GM12865 (cell line): ENCODE data around the gene RIC3.

ENCODE experiments used
- DNase-seq: peaks from one replicate; pipeline ENCODE4 v3.0.0; 2010; ENCODE audit warnings: low read depth
- H3K4me3 ChIP-seq: 2 replicates; pipeline ENCODE4 v1.5.1; 2011; ENCODE audit warnings: mild to moderate bottlenecking, low read depth, low read length, control low read depth
- TF ChIP-seq, protein P1 (sequence below): IDR thresholded peaks from 2 replicates; pipeline ENCODE4 v1.5.1; 2011; ENCODE audit warnings: low read length, control low read depth, low read depth, inconsistent platforms; ENCODE audit not compliant: insufficient read depth; ENCODE audit errors: missing control alignments

The RIC3 gene

DNA sequence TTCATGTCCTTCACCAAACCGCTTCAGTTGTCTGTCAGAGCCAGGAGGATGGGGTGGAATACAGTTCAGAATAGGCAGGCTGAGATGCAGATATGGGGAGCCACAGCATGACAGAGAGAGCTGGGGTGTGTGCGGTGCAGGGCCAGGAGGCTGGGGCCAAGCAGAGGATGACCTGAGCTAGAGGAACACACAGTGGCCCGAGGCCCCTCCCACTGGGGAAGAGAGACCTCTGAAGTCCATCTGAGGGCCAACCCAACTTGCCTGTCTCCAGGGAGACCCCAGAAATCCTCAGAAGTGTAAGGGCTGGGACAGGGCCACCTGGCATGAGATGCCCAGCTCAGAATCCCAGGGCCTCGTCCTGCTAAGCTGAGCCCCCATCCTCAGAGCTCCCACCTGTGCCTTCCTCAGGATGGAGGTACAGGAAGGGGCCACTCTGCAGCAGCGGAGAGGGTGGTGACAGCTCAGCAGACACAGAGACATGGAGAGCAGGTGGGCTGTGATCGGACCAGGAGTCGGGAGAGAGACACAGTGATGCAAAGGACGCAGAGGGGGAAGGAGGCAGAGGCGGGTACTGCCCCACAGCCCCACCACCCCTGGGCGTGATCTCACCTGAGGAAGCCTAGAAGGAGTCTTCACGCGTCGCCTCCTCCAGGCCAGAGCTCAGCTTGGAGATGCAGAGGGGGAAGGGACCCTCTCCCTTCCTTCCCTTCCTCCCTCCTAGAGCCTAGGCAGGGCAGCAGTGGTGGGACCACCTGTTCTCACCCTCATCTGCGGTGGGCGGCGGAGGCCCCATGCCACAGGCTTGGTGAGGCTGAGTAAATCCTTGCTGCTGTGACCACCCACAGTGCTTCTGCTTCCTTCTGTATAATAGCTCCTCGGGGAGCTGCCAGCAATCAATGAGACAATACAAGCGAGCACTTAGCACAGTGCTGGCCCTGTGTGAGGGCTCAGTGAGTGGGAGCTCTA is 96.9 kb downstream of the RIC3 start:
- TF ChIP-seq, protein P1, sequence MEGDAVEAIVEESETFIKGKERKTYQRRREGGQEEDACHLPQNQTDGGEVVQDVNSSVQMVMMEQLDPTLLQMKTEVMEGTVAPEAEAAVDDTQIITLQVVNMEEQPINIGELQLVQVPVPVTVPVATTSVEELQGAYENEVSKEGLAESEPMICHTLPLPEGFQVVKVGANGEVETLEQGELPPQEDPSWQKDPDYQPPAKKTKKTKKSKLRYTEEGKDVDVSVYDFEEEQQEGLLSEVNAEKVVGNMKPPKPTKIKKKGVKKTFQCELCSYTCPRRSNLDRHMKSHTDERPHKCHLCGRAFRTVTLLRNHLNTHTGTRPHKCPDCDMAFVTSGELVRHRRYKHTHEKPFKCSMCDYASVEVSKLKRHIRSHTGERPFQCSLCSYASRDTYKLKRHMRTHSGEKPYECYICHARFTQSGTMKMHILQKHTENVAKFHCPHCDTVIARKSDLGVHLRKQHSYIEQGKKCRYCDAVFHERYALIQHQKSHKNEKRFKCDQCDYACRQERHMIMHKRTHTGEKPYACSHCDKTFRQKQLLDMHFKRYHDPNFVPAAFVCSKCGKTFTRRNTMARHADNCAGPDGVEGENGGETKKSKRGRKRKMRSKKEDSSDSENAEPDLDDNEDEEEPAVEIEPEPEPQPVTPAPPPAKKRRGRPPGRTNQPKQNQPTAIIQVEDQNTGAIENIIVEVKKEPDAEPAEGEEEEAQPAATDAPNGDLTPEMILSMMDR, result no peak
- no peak overlapping the region for H3K4me3 ChIP-seq
- DNase-seq, result no peak

DNA sequence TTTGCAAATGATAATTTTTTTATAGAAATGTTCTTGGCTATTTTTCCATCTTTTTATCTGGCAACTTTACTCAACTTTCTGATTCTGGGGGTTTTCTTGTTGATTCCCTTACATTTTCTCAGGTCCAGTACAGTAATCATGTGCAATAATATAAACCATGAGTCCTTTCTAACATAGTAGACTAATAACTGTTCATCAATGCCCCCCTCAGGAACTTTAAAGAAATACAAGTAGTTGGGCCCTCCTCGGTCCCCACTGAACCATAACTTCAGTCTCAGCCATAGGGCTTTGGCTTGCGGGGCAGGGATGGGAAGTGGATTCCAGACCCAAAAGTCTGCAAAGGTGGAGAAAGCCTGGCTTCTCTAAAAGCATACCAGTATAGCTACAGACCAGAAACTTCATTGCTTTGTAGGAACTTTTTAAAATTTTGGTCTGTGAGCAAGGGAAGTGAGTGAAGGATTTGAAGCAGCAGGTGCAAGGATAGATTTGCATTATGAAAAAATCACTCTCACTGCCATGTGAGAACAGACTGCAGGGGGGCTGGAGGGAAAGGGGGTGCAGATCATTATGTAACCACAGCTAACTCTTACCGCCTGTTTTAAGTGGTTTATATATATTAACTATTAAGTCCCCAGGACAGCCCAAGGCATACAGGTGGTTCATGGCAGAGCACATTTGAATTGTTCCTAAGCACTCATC is 98.3 kb downstream of the RIC3 start:
- H3K4me3 ChIP-seq, result no peak overlapping the region
- DNase-seq, result peak; percentile 22
- TF ChIP-seq, protein P1, result peak; percentile 12

DNA sequence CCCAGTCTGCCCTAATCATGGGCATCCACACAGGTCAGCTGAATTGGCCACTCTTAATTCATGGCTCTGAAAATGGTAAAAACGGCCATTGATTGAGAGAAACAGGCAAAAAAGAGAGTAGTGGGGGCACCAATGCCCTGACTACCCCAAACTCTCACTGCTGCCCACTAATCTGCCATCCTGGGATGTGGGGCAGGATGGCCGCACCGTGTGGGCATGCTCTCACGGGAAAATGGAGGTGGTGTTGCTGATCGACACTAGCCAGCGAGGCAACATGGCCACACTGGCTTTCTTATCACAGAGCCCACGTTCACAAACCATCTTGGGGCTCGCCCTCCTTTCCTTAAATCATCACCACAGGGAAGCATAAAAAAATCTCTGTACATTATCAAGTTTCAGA is 99.1 kb downstream of the RIC3 start:
- no peak overlapping the region for H3K4me3 ChIP-seq
- DNase-seq, result no peak
- TF ChIP-seq, protein P1, result no peak

DNA sequence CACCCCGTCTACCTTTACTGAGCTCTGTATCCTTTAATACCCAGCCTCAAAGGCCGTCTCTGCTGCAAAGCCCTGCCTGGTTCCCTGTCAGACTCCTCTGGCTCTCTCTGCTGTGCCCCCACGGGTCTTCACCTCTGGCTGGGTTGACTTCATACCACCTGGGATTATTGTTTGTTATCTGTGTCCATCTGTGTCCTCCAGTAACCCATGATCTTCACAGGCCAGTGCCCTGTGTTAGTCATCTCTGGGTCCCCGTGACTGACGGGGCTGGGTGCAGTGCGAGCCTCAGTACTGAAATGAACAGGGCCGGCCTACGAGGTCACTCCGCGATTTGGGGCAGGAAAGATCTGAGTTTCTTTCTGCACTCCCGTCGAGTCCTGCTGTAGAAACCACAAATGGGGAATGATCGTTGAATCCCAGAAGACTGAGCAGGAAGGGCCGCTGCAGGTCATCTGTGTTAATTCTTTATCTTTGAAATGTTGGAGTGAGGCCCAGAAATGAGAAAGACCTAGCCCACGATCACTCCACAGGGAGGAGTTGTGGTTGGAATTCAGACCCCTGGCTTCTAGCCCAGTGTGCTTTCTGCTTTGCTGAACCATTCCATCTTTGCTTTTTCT is 100.1 kb downstream of the RIC3 start:
- DNase-seq, result no peak
- H3K4me3 ChIP-seq, result no peak overlapping the region
- TF ChIP-seq, protein P1, result no peak

DNA sequence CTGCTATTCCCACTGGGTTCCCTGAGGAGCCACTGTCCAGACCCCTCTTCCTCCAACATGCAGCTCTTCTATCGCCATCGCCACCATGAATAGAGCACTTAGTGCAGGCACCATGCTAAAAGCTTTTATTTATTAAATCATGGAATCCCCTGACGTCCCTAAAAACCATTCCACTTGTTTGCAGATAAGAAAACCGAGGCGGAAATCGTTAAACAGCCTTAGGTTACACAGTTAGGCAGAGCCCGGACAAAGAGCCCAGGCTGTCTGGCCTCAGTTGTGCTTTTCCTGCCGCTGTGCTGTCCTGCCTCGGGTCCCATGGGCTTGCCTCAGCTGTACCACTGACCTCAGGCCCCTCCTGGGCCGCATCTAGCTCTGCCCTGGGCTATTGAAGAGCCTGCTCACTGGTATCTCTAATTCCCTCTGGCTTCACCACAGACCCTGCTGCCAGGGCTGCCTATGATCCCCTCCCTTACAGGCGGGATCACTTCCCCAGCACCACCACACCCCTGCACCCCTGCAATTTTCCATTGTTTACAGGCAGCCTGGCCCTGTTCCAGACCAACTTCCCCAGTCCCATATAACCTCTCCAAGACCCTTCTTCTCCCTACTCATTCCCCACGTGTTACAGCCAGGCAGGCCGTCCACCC is 100.8 kb downstream of the RIC3 start:
- H3K4me3 ChIP-seq, result no peak overlapping the region
- TF ChIP-seq, protein P1, result no peak
- no peak for DNase-seq

DNA sequence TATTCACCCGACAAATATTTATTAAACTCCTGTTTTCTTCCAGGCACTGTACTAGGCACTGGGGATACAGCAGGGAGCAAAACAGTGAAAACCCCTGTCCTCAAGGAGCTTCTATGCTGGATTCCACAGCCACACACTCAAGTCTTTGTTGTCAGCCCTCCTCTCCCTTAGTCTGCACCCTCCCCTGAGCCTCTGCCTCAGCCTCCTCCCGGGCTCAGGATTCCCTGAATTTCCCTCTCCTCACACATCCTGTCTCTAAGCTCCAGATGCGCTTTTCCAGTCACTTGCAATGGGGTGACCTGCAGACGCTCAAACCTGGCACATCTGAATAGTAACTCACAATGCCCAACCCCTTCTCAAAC is 101.3 kb downstream of the RIC3 start:
- no peak overlapping the region for H3K4me3 ChIP-seq
- DNase-seq, result no peak
- TF ChIP-seq, protein P1, result no peak
